Measurements from ENCODE around the gene CASP2.

The CASP2 gene

GRCh38 chr7:143329471-143330170 lies 41.5 kb downstream of the CASP2 start:
- in situ Hi-C loops (cut with MboI; ENCODE audit: low sequenced_read_pairs) = no loop called here

DNA sequence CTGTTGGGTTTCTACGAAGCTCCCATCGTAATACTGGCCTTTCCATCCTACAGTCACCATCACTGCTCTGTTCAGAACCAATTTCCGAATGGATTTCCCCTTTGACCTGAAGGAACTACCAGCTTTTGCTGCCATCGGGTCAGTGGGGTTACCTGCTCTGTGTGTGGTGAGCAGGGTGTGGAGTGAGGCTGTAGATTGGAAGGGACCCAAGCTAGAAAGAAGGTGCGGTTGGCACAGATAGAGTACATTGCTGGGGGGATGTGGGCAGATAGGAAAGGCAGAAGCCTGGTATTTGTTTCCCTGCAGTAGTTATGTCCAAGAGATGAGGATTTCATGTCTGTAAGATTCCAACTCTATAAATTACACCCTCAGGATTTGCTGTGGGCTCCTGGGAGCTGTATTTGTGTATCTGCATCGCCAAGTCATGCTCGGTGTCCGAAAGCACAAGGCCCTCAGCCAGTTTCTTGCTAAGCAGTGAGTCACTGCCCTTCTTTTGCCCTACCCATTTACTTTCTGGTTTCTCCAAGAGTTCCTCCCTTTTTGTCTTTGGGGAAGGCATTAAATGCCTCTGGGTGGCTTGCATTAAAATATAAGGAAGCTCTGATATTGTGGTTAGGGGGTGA lies 43.1 kb downstream of the CASP2 start:
- in situ Hi-C loops (cut with MboI; ENCODE audit: low sequenced_read_pairs) = no loop called here

GRCh38 chr7:143334244-143334643 lies 46.1 kb downstream of the CASP2 start:
- in situ Hi-C loops (cut with MboI; ENCODE audit: low sequenced_read_pairs) = no loop called here

- in situ Hi-C loops (cut with MboI; ENCODE audit: low sequenced_read_pairs) = no loop called here
These were observed 49.1 kb downstream of the CASP2 start for GRCh38 chr7:143337216-143337615.

DNA sequence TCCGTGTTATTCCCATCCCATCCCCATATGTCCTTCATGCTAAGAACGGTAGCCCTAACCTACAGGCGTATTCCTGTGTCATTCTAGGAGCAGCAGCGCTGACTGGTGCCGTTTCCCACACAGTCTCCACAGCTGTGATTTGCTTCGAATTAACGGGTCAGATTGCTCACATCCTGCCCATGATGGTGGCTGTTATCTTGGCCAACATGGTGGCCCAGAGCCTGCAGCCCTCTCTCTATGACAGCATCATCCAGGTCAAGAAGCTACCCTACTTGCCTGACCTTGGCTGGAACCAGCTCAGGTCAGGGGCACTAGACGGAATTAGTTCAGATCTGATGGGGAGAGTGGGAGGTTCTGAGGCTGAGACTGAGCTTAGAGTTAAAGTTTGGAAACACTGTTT lies 53.7 kb downstream of the CASP2 start:
- in situ Hi-C loops (cut with MboI; ENCODE audit: low sequenced_read_pairs) = no loop called here

- in situ Hi-C loops (cut with MboI; ENCODE audit: low sequenced_read_pairs) = no loop called here
These were observed 55.4 kb downstream of the CASP2 start for GRCh38 chr7:143343596-143343995.

- in situ Hi-C loops (cut with MboI; ENCODE audit: low sequenced_read_pairs) = no loop called here
These were observed 57.3 kb downstream of the CASP2 start for GRCh38 chr7:143345428-143345900.

- in situ Hi-C loops (cut with MboI; ENCODE audit: low sequenced_read_pairs) = no loop called here
These were observed 57.9 kb downstream of the CASP2 start for GRCh38 chr7:143346018-143346417.

DNA sequence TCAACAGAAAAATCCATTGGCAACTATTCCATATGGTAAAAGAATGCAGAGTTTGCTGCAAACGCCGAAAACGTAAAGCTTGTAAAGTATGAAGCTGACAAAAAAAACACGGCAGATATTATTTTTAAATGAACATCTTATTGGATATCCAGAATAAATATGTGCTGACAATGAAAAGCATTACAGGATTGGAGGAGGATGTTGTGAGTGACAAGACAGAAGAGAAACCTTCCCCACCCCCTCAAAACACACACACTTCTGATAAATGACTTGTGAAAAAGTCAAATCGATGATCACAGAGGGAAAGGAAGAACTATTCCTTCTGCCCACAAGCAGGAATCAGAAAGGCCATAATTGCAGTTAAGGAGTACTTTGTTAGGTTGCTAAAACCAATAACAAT lies 59.8 kb downstream of the CASP2 start:
- in situ Hi-C loops (cut with MboI; ENCODE audit: low sequenced_read_pairs) = no loop called here

DNA sequence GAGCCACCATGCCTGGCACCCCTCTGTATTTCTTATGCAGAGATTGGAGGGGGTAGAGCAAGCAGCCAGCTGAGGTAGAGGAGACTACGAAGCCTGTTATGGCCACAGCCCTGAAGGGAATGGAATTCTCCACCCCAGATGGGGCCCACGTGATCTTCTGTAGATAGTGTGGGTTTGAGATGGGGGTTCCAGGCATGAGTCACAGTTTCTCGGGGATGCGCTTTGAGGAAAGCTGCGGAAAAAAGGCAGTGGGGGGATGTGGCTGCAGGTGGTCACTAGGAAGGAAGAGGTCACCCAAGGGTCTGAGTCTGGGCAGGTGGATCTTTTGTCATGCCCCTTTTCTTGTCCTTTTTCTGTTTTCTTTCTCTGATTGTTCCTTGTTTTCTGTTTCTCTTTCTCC lies 62.9 kb downstream of the CASP2 start:
- in situ Hi-C loops (cut with MboI; ENCODE audit: low sequenced_read_pairs) = no loop called here

DNA sequence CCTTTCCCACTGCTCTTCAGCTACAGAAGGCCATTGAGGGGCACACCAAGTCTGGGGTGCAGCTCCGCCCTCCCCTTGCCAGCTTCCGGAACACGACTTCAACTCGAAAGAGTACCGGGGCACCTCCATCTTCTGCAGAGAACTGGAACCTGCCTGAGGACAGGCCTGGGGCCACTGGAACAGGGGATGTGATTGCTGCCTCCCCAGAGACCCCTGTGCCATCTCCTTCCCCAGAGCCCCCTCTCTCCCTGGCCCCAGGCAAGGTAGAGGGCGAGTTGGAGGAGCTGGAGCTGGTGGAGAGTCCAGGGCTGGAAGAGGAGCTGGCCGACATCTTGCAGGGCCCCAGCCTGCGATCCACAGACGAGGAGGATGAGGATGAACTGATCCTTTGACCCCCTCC lies 63.4 kb downstream of the CASP2 start:
- in situ Hi-C loops (cut with MboI; ENCODE audit: low sequenced_read_pairs) = no loop called here

DNA sequence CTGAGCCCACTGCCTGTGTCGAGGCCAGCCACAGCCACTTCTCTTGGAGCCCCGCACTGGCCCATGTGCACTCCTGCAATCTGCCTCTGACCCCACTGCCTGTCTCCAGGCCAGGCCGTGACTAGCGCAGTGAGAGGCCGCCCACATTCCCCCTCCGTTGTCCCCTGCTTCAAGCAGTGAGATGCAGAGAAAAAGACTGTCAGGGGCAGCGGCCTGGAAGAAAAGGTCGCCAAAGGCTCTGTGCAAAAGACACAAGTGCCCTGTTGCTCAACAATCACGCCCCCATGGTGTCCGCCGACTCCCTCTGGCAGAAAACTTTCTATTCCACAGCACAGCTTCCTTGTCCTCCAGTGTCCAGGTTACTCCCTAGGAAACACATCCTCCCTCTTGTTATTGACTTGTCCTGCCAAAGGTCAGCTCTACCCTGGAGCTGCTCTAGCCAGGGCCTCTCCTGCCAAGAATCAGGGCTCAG lies 64.4 kb downstream of the CASP2 start:
- in situ Hi-C loops (cut with MboI; ENCODE audit: low sequenced_read_pairs) = no loop called here

- in situ Hi-C loops (cut with MboI; ENCODE audit: low sequenced_read_pairs) = no loop called here
These were observed 66.2 kb downstream of the CASP2 start for GRCh38 chr7:143354376-143354775.

- in situ Hi-C loops (cut with MboI; ENCODE audit: low sequenced_read_pairs) = no loop called here
These were observed 66.8 kb downstream of the CASP2 start for GRCh38 chr7:143354965-143355364.

DNA sequence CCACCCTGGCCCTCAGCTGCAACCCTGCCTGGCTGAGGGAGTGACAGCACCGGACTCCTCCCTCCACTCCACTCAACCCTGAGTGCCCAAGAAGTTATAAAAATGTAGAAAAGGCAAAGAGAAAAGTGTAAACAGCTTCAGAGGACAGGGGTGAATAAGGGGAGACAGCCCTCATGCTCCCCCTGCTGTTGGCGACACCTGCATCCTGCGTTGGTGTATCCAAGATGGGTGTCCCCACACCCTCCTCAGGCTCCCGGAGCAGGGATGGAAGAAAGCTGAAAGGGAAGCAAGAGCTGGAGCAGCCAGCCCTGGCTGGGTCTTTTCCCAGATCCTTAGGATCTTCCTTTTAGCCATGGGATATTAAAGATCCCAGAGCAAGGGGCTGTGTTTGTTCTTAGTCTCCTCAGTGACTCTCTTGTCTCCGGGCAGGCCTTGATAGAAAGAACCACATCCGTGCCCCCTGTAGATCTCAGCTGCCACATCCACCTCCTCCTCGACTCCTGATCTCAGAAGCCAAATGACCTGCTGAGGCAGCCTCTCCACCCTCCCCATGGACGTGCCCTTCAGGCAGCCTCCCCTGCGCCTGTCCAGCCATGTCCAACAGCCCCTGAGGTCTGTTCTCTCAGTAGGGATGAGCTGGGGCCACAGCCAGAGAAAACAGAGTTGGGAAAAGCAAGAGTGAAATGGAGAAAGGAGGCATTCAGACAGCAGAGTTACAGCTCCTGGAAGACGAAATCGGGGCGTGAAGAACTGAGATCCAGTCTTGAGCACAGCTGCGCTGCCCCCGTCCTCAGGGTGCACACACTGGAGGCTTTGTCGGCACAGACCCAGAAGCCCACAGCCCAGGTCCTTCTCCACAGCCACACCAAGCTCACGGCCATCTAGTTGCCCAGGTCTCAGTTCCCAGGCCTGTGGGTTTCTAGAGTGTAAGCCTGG lies 67.6 kb downstream of the CASP2 start:
- in situ Hi-C loops (cut with MboI; ENCODE audit: low sequenced_read_pairs) = no loop called here

GRCh38 chr7:143356414-143357050 lies 68.4 kb downstream of the CASP2 start:
- in situ Hi-C loops (cut with MboI; ENCODE audit: low sequenced_read_pairs) = no loop called here
